ENCODE results near the gene RGS4.

RGS4 gene

GRCh38 chr1:163120372-163120771 is 51.2 kb downstream of the RGS4 start:
- DNase-seq (ENCODE audit: low read depth, low spot score), result no peak
- H3K4me3 ChIP-seq (ENCODE audit: low read depth, low read length), result no peak overlapping the region
- in situ Hi-C loops (cut with HindIII; ENCODE audit: low sequenced_read_pairs), result no loop called here
- no peak for TF ChIP-seq CTCF (IDR thresholded peaks at IDR 0.05; ENCODE audit: low read depth, low read length)

- in situ Hi-C loops (cut with HindIII; ENCODE audit: low sequenced_read_pairs), result no loop called here
- no peak for DNase-seq (ENCODE audit: low read depth, low spot score)
- no peak overlapping the region for H3K4me3 ChIP-seq (ENCODE audit: low read depth, low read length)
- TF ChIP-seq CTCF (IDR thresholded peaks at IDR 0.05; ENCODE audit: low read depth, low read length), result no peak
Measured at GRCh38 chr1:163124812-163125211, 55.7 kb downstream of the RGS4 start.
